ENCODE results near the gene FOSB. TPM values are rescaled to one million over a fixed set of nuclear protein-coding genes. Genes with fewer than 3 reads are reported as not detected.

Gene FOSB
- total and polyA plus RNA-seq, 5 experiments from 2014 or later = 3.5 to 11.4 (median 10.2) TPM

GRCh38 chr19:45500918-45501729, 33.3 kb downstream of the FOSB start:
- Mint-ChIP-seq H3K27ac (peak overlapping the region in 2 of 10 donors; percentile 48 to 67), H3K9me3 (no peaks in the 10 kb centered on the region), H3K36me3 (peaks cover 0 to 12% (median 0%) of the 10 kb centered on the region in 3 donors), H3K27me3 (no peaks in the 10 kb centered on the region), H3K4me3 (peak overlapping the region in 4 of 10 donors; percentile 21 to 61 (median 38)), H3K4me1 (peaks cover 24 to 60% (median 39%) of the 10 kb centered on the region in 4 donors)
- ATAC-seq = no peak
- POLR2A ChIA-PET = no interaction called here
- no peak for DNase-seq

- peaks cover 24 to 63% (median 39%) of the 10 kb centered on the region in 4 donors for H3K4me1 Mint-ChIP-seq
- DNase-seq = no peak
- ATAC-seq = no peak
- POLR2A ChIA-PET = interaction anchor here (0.7 kb wide), 1 partner anchor 36 kb away, joined by 4 read pairs; no protein-coding TSS in a partner anchor
- H3K36me3 Mint-ChIP-seq = peaks cover 0 to 12% (median 0%) of the 10 kb centered on the region in 3 donors
- H3K9me3 Mint-ChIP-seq = no peaks in the 10 kb centered on the region
- no peaks in the 10 kb centered on the region for H3K27me3 Mint-ChIP-seq
- H3K27ac Mint-ChIP-seq = no peak overlapping the region
- H3K4me3 Mint-ChIP-seq = no peak overlapping the region
Observed at GRCh38 chr19:45501730-45502014, 33.9 kb downstream of the FOSB start.

- Mint-ChIP-seq H3K27ac (peak overlapping the region in 2 of 10 donors; percentile 40 to 41), H3K27me3 (no peaks in the 10 kb centered on the region), H3K4me3 (no peak overlapping the region), H3K4me1 (peaks cover 25 to 60% (median 36%) of the 10 kb centered on the region in 4 donors), H3K9me3 (no peaks in the 10 kb centered on the region), H3K36me3 (peaks cover 0 to 12% (median 0%) of the 10 kb centered on the region in 3 donors)
- no peak for DNase-seq
- no peak for ATAC-seq
- POLR2A ChIA-PET = interaction anchor here (0.7 kb wide), 1 partner anchor 36 kb away, joined by 4 read pairs; no protein-coding TSS in a partner anchor
Observed at GRCh38 chr19:45502111-45502510, 34.3 kb downstream of the FOSB start.

GRCh38 chr19:45503909-45504308, 36.1 kb downstream of the FOSB start:
- POLR2A ChIA-PET = interaction anchor here (0.8 to 1.4 kb wide), 2 partner anchors 9 to 65 kb away, joined by 3 to 4 read pairs; no protein-coding TSS in a partner anchor
- DNase-seq (no peak), ATAC-seq (no peak)
- Mint-ChIP-seq H3K27ac (no peak overlapping the region), H3K9me3 (no peaks in the 10 kb centered on the region), H3K4me1 (peaks cover 19 to 49% (median 26%) of the 10 kb centered on the region in 4 donors), H3K27me3 (no peaks in the 10 kb centered on the region), H3K4me3 (peak overlapping the region in 1 of 10 donors; percentile 63), H3K36me3 (peaks cover 0 to 12% (median 0%) of the 10 kb centered on the region in 3 donors)

- DNase-seq (no peak), ATAC-seq (no peak)
- Mint-ChIP-seq H3K27me3 (no peaks in the 10 kb centered on the region), H3K9me3 (no peaks in the 10 kb centered on the region), H3K27ac (peak overlapping the region; percentile 62 to 95 (median 91)), H3K36me3 (peaks cover 0 to 12% (median 0%) of the 10 kb centered on the region in 3 donors), H3K4me3 (peak overlapping the region; percentile 67 to 94 (median 80)), H3K4me1 (peaks cover 19 to 55% (median 32%) of the 10 kb centered on the region in 4 donors)
- POLR2A ChIA-PET = interaction anchor here (0.6 to 1.4 kb wide), 5 partner anchors 8 to 137 kb away, joined by 3 to 5 read pairs (median 5); partner anchors contain the start of gene PPM1N
Observed at GRCh38 chr19:45505151-45505995, 37.6 kb downstream of the FOSB start.

- Mint-ChIP-seq H3K9me3 (no peaks in the 10 kb centered on the region), H3K4me3 (peak overlapping the region; percentile 67 to 94 (median 80)), H3K4me1 (peaks cover 17 to 57% (median 35%) of the 10 kb centered on the region in 4 donors), H3K36me3 (peaks cover 0 to 16% (median 0%) of the 10 kb centered on the region in 3 donors), H3K27me3 (no peaks in the 10 kb centered on the region), H3K27ac (peak overlapping the region; percentile 78 to 96 (median 93))
- ATAC-seq (no peak), DNase-seq (no peak)
- POLR2A ChIA-PET = interaction anchor here (0.6 to 1.4 kb wide), 4 partner anchors 8 to 136 kb away, joined by 3 to 5 read pairs (median 5); partner anchors contain the start of gene PPM1N
Observed at GRCh38 chr19:45505996-45506245, 38.1 kb downstream of the FOSB start.

- ATAC-seq (peak; percentile 74 to 83), DNase-seq (peak; percentile 92 to 100 (median 97))
- Mint-ChIP-seq H3K9me3 (no peaks in the 10 kb centered on the region), H3K27me3 (no peaks in the 10 kb centered on the region), H3K4me3 (peak overlapping the region; percentile 90 to 97 (median 93)), H3K4me1 (peaks cover 12 to 59% (median 36%) of the 10 kb centered on the region in 4 donors), H3K36me3 (peaks cover 0 to 15% (median 0%) of the 10 kb centered on the region in 3 donors), H3K27ac (peak overlapping the region; percentile 91 to 99 (median 96))
- POLR2A ChIA-PET = interaction anchor here (1.3 to 2.4 kb wide), 3 partner anchors 7 to 136 kb away, joined by 5 to 13 read pairs (median 5); partner anchors contain the start of gene PPM1N
Observed at GRCh38 chr19:45506246-45506988, 38.6 kb downstream of the FOSB start.

- Mint-ChIP-seq H3K27me3 (no peaks in the 10 kb centered on the region), H3K4me3 (peak within 1 kb of the TSS; percentile 91 to 98 (median 96)), H3K4me1 (peaks cover 12 to 61% (median 42%) of the 10 kb centered on the region in 4 donors), H3K9me3 (no peaks in the 10 kb centered on the region), H3K36me3 (peaks cover 0 to 11% (median 0%) of the 10 kb centered on the region in 3 donors), H3K27ac (peak within 1 kb of the TSS; percentile 91 to 99 (median 96))
- POLR2A ChIA-PET = interaction anchor here (0.6 to 2.4 kb wide), 7 partner anchors 8 to 146 kb away, joined by 3 to 13 read pairs (median 5); partner anchors contain the start of gene PPM1N
- peak; percentile 84 to 95 (median 92) for DNase-seq
- ATAC-seq = peak; percentile 69 to 72
Observed at GRCh38 chr19:45506989-45507871, 39.4 kb downstream of the FOSB start, which contains the start of gene VASP. TSS of gene VASP (plus strand) at chr19:45507479. CDS start at chr19:45507772, 293 bp downstream.

- Mint-ChIP-seq H3K4me3 (peak overlapping the region; percentile 91 to 98 (median 96)), H3K27ac (peak overlapping the region; percentile 60 to 96 (median 84)), H3K9me3 (no peaks in the 10 kb centered on the region), H3K27me3 (no peaks in the 10 kb centered on the region), H3K36me3 (peaks cover 0 to 13% (median 0%) of the 10 kb centered on the region in 3 donors), H3K4me1 (peaks cover 14 to 61% (median 47%) of the 10 kb centered on the region in 4 donors)
- DNase-seq (no peak), ATAC-seq (no peak)
- POLR2A ChIA-PET = interaction anchor here (0.6 to 2.4 kb wide), 9 partner anchors 9 to 145 kb away, joined by 3 to 13 read pairs (median 5); partner anchors contain the start of genes OPA3 and PPM1N
Observed at GRCh38 chr19:45507872-45508416, 40.1 kb downstream of the FOSB start.

GRCh38 chr19:45508417-45508860, 40.6 kb downstream of the FOSB start:
- Mint-ChIP-seq H3K27ac (peak overlapping the region in 9 of 10 donors; percentile 73 to 96 (median 94)), H3K4me1 (peaks cover 16 to 64% (median 52%) of the 10 kb centered on the region in 4 donors), H3K9me3 (no peaks in the 10 kb centered on the region), H3K4me3 (peak overlapping the region; percentile 91 to 98 (median 96)), H3K36me3 (peaks cover 0 to 16% (median 0%) of the 10 kb centered on the region in 3 donors), H3K27me3 (no peaks in the 10 kb centered on the region)
- DNase-seq (peak in 4 of 10 donors; percentile 31 to 48 (median 35)), ATAC-seq (no peak)
- POLR2A ChIA-PET = interaction anchor here (0.8 to 2.4 kb wide), 8 partner anchors 9 to 133 kb away, joined by 3 to 13 read pairs (median 6); partner anchors contain the start of genes OPA3 and PPM1N
